ENCODE data around the gene ACP1.

The ACP1 gene

DNA sequence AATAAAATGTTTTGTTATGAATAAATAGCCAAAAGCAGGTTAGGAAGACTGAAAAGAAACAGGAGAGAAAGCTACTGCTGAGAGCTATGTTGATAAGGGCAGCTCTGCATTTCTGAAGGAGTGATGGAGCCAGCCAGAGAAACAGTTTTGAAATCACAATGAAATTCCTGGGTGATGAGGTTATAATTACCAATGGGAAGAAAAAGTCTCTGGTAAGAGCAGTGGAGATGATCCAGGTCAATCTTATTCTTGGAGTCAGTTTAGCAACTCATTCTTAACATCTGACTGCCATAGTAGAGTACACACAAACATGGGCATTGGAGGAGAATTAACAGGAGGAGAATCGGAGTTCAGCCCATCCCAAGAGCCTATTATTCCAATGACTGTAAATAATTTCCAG is 20.8 kb downstream of the ACP1 start:
- TF ChIP-seq CTCF (IDR thresholded peaks at IDR 0.05) = no peak
- no peak for TF ChIP-seq ZFX (IDR thresholded peaks at IDR 0.05; ENCODE audit: borderline replicate concordance)
- no peak overlapping the region for H3K27ac ChIP-seq

DNA sequence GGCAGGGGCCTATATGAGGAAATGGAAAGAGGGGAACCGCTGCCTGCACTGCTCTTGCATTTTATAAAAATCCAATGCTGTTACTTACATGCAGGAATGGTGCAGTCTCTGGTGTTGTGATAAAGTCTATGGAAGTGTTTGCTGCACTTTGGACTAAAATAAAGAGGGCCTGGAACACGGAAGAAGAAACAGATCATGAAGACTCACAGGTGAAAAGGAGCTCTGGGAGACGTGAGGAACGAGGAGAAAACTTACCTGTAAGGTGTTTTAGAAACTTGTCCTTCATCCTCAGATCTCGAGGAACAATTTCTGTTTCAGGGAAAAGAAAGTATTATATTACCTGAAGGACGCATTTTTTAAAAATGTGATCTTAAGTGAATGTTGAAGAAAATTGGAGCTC is 21.3 kb downstream of the ACP1 start:
- no peak overlapping the region for H3K27ac ChIP-seq
- TF ChIP-seq CTCF (IDR thresholded peaks at IDR 0.05) (no peak), ZFX (IDR thresholded peaks at IDR 0.05; ENCODE audit: borderline replicate concordance) (no peak)

DNA sequence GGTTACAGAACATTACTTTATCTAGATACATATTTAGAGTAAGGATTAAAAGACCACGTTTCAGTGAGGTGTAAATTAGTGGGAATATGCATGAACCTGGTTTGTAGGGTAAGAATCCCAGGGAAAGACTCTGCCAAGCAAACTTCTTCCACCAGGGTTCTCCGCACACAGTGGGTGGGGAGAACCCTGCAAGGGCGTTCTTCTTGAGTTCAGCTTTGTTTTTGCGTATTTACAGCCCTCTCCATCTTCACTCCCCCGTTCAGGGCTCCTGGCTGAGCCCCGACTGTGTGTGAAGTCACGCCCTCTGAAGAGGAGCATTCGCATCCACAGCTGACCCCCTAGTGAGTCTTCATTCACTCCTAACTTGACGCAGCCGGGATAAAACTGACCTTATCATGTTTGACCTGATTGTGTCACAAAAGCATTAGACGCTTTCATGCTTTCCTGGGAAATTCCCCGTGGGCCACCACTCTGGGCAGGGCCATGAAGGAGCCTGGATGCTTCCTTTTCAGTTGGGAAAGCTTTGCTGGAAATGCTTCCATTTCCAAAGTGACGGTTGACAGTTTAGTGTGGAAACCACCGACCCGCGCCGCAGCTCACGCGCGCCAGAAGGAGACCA is 22.1 kb downstream of the ACP1 start:
- TF ChIP-seq ZFX (IDR thresholded peaks at IDR 0.05; ENCODE audit: borderline replicate concordance) (no peak), CTCF (IDR thresholded peaks at IDR 0.05) (no peak)
- no peak overlapping the region for H3K27ac ChIP-seq

- no peak overlapping the region for H3K27ac ChIP-seq
- no peak for TF ChIP-seq ZFX (IDR thresholded peaks at IDR 0.05; ENCODE audit: borderline replicate concordance)
- TF ChIP-seq CTCF (IDR thresholded peaks at IDR 0.05) = no peak
Measured at GRCh38 chr2:287471-287885, 22.7 kb downstream of the ACP1 start.

GRCh38 chr2:287911-288757 is 23.4 kb downstream of the ACP1 start, which contains the start of gene ALKAL2:
ALKAL2 (minus strand) TSS chr2:288091; CDS start chr2:287835, 256 bp downstream.
- no peak within 1 kb of the TSS for H3K27ac ChIP-seq
- no peak for TF ChIP-seq CTCF (IDR thresholded peaks at IDR 0.05)
- TF ChIP-seq ZFX (IDR thresholded peaks at IDR 0.05; ENCODE audit: borderline replicate concordance) = no peak

- TF ChIP-seq ZFX (IDR thresholded peaks at IDR 0.05; ENCODE audit: borderline replicate concordance) (no peak), CTCF (IDR thresholded peaks at IDR 0.05) (no peak)
- H3K27ac ChIP-seq = no peak overlapping the region
Measured at GRCh38 chr2:288758-289361, 24.1 kb downstream of the ACP1 start.

Data from 22Rv1 (cell line).